GM10847 (cell line): ENCODE measurements around the gene RMP24.

Experiments used
- POLR2A ChIP-seq: IDR thresholded peaks from 2 replicates; pipeline ENCODE4 v1.6.1; 2011; ENCODE audit not compliant: insufficient read length; ENCODE audit errors: extremely low read depth

The RMP24 gene

GRCh38 chr18:35953688-35954087 is 18.8 kb upstream of the RMP24 start:
- no peak for TF ChIP-seq POLR2A

- TF ChIP-seq POLR2A, result no peak
Measured at GRCh38 chr18:35956226-35956625, 16.3 kb upstream of the RMP24 start.

- TF ChIP-seq POLR2A, result no peak
Measured at GRCh38 chr18:35962320-35962719, 10.2 kb upstream of the RMP24 start.

- TF ChIP-seq POLR2A, result no peak
Measured at GRCh38 chr18:35964319-35964718, 8.2 kb upstream of the RMP24 start.

- TF ChIP-seq POLR2A, result no peak
Measured at GRCh38 chr18:35968278-35968880, 4.1 kb upstream of the RMP24 start.

- no peak for TF ChIP-seq POLR2A
Measured at GRCh38 chr18:35969676-35970075, 2.8 kb upstream of the RMP24 start.

GRCh38 chr18:35971661-35972196 is 750 bp upstream of the RMP24 start:
- TF ChIP-seq POLR2A, result no peak

GRCh38 chr18:35973650-35974049 is 1.2 kb downstream of the RMP24 start:
- no peak for TF ChIP-seq POLR2A

- no peak for TF ChIP-seq POLR2A
Measured at GRCh38 chr18:35974181-35974580, 1.7 kb downstream of the RMP24 start.

GRCh38 chr18:35979112-35979511 is 6.6 kb downstream of the RMP24 start:
- no peak for TF ChIP-seq POLR2A

- TF ChIP-seq POLR2A, result no peak
Measured at GRCh38 chr18:35982409-35983114, 10.1 kb downstream of the RMP24 start.

GRCh38 chr18:35983147-35983546 is 10.7 kb downstream of the RMP24 start:
- TF ChIP-seq POLR2A, result no peak

- no peak for TF ChIP-seq POLR2A
Measured at GRCh38 chr18:35983818-35984217, 11.3 kb downstream of the RMP24 start.

- no peak for TF ChIP-seq POLR2A
Measured at GRCh38 chr18:35991696-35992095, 19.2 kb downstream of the RMP24 start.

GRCh38 chr18:35993013-35993412 is 20.5 kb downstream of the RMP24 start:
- no peak for TF ChIP-seq POLR2A

GRCh38 chr18:35998967-35999366 is 26.5 kb downstream of the RMP24 start:
- no peak for TF ChIP-seq POLR2A

GRCh38 chr18:35999925-36000324 is 27.4 kb downstream of the RMP24 start:
- TF ChIP-seq POLR2A, result no peak
